SU-DHL-6 (cell line): Measurements from ENCODE around the gene SLC38A10.

Source experiments
- EZH2phosphoT487 ChIP-seq: fragments of 200-600 bp; sonication (generic), shearing (Covaris generic); conservative IDR thresholded peaks from 2 replicates; pipeline ENCODE4 v1.6.1; 2018; ENCODE audit warnings: mild to moderate bottlenecking, antibody characterized with exemption, low read length, moderate library complexity, mixed read lengths
- TF ChIP-seq, protein P1 (sequence below): fragments of 200-600 bp; sonication (generic); IDR thresholded peaks from one replicate; pipeline ENCODE4 v1.5.1; 2017; ENCODE audit warnings: antibody characterized with exemption, mild to moderate bottlenecking, low read length, moderate library complexity; ENCODE audit not compliant: insufficient read depth, poor library complexity, severe bottlenecking

DNA sequence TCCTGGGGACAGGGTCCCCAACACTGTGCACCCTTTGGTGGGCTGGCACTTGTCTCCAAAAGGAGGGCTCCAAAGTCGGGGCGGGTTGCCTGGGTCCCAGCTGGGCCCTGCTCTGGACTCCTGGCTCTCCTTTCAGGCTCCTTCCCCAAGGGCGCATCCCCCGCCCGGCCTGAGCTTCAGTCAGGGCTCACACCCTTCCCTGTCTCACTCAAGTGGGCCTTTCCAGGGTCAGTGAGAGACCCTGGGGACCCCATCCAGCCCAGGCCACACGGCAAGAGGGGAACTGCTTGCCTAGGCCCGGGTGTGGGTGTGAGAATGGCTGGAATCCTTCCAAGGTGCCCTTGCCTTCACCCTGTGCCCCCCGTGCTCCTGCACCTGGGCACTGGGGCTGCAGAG is 41.8 kb upstream of the SLC38A10 start:
- TF ChIP-seq, protein P1, sequence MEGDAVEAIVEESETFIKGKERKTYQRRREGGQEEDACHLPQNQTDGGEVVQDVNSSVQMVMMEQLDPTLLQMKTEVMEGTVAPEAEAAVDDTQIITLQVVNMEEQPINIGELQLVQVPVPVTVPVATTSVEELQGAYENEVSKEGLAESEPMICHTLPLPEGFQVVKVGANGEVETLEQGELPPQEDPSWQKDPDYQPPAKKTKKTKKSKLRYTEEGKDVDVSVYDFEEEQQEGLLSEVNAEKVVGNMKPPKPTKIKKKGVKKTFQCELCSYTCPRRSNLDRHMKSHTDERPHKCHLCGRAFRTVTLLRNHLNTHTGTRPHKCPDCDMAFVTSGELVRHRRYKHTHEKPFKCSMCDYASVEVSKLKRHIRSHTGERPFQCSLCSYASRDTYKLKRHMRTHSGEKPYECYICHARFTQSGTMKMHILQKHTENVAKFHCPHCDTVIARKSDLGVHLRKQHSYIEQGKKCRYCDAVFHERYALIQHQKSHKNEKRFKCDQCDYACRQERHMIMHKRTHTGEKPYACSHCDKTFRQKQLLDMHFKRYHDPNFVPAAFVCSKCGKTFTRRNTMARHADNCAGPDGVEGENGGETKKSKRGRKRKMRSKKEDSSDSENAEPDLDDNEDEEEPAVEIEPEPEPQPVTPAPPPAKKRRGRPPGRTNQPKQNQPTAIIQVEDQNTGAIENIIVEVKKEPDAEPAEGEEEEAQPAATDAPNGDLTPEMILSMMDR: no peak
- no peak for TF ChIP-seq EZH2phosphoT487
